ENCODE measurements around the gene PET117.
"Not testable (repeated sequence)": the region's sequence is repeated elsewhere in the genome, so short reads cannot be mapped to it uniquely, and the experiment has no call there.

Gene PET117

GRCh38 chr20:18094191-18094590 lies 43.5 kb upstream of the PET117 start:
- TF ChIP-seq CTCF (conservative IDR thresholded peaks at IDR 0.05; ENCODE audit: low read depth, low read length) = no peak
- DNase-seq (ENCODE audit: low read depth) = no peak
- H3K4me3 ChIP-seq (ENCODE audit: low read depth, low read length) = no peak overlapping the region

- H3K4me3 ChIP-seq (ENCODE audit: low read depth, low read length); DNase-seq (ENCODE audit: low read depth): not testable (repeated sequence)
Observed at GRCh38 chr20:18100569-18100968, 37.1 kb upstream of the PET117 start.

GRCh38 chr20:18101125-18101810 lies 36.4 kb upstream of the PET117 start:
- DNase-seq (ENCODE audit: low read depth) = no peak
- H3K4me3 ChIP-seq (ENCODE audit: low read depth, low read length) = no peak overlapping the region

GRCh38 chr20:18103497-18103896 lies 34.2 kb upstream of the PET117 start:
- no peak for DNase-seq (ENCODE audit: low read depth)
- H3K4me3 ChIP-seq (ENCODE audit: low read depth, low read length) = no peak overlapping the region
- TF ChIP-seq CTCF (conservative IDR thresholded peaks at IDR 0.05; ENCODE audit: low read depth, low read length) = no peak

More at GRCh38 chr20:18101125-18101810, 36.4 kb upstream of the PET117 start:
- no peak for TF ChIP-seq CTCF (conservative IDR thresholded peaks at IDR 0.05; ENCODE audit: low read depth, low read length)

- TF ChIP-seq CTCF (conservative IDR thresholded peaks at IDR 0.05; ENCODE audit: low read depth, low read length) = no peak
- H3K4me3 ChIP-seq (ENCODE audit: low read depth, low read length) = no peak overlapping the region
- no peak for DNase-seq (ENCODE audit: low read depth)
Observed at GRCh38 chr20:18108326-18108725, 29.3 kb upstream of the PET117 start.

GRCh38 chr20:18128574-18128973 lies 9.1 kb upstream of the PET117 start:
- not testable (repeated sequence) for DNase-seq (ENCODE audit: low read depth); H3K4me3 ChIP-seq (ENCODE audit: low read depth, low read length)

GRCh38 chr20:18132663-18133062 lies 5.0 kb upstream of the PET117 start:
- no peak overlapping the region for H3K4me3 ChIP-seq (ENCODE audit: low read depth, low read length)
- no peak for TF ChIP-seq CTCF (conservative IDR thresholded peaks at IDR 0.05; ENCODE audit: low read depth, low read length)
- no peak for DNase-seq (ENCODE audit: low read depth)

GRCh38 chr20:18133962-18134361 lies 3.7 kb upstream of the PET117 start:
- TF ChIP-seq CTCF (conservative IDR thresholded peaks at IDR 0.05; ENCODE audit: low read depth, low read length) = no peak
- DNase-seq (ENCODE audit: low read depth) = no peak
- H3K4me3 ChIP-seq (ENCODE audit: low read depth, low read length) = no peak overlapping the region

Measured in choroid plexus epithelial cell (primary cell).